Hepatocyte (in vitro differentiated cells): ENCODE data around the gene CTNNA3.

Source experiments
- EZH2 ChIP-seq: fragments of 200-600 bp; sonication (generic); IDR thresholded peaks from 2 replicates; pipeline ENCODE4 v1.6.1; 2016; ENCODE audit warnings: antibody characterized with exemption, mild to moderate bottlenecking, borderline replicate concordance
- TF ChIP-seq, protein P1 (sequence below): fragments of 200-600 bp; sonication (generic); IDR thresholded peaks from 2 replicates; pipeline ENCODE4 v1.5.1; 2016; ENCODE audit warnings: antibody characterized with exemption, mild to moderate bottlenecking; ENCODE audit not compliant: poor library complexity

- TF ChIP-seq, protein P1, sequence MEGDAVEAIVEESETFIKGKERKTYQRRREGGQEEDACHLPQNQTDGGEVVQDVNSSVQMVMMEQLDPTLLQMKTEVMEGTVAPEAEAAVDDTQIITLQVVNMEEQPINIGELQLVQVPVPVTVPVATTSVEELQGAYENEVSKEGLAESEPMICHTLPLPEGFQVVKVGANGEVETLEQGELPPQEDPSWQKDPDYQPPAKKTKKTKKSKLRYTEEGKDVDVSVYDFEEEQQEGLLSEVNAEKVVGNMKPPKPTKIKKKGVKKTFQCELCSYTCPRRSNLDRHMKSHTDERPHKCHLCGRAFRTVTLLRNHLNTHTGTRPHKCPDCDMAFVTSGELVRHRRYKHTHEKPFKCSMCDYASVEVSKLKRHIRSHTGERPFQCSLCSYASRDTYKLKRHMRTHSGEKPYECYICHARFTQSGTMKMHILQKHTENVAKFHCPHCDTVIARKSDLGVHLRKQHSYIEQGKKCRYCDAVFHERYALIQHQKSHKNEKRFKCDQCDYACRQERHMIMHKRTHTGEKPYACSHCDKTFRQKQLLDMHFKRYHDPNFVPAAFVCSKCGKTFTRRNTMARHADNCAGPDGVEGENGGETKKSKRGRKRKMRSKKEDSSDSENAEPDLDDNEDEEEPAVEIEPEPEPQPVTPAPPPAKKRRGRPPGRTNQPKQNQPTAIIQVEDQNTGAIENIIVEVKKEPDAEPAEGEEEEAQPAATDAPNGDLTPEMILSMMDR: no peak
- TF ChIP-seq EZH2: no peak
These were observed 1832.0 kb downstream of the CTNNA3 start for GRCh38 chr10:65864036-65864435.
